Measurements from ENCODE around the gene DAB1. TPM values are rescaled to one million over a fixed set of nuclear protein-coding genes. Genes with fewer than 3 reads are reported as not detected.

Gene DAB1
- total RNA-seq, 1 experiment from 2014 or later, result not detected

DNA sequence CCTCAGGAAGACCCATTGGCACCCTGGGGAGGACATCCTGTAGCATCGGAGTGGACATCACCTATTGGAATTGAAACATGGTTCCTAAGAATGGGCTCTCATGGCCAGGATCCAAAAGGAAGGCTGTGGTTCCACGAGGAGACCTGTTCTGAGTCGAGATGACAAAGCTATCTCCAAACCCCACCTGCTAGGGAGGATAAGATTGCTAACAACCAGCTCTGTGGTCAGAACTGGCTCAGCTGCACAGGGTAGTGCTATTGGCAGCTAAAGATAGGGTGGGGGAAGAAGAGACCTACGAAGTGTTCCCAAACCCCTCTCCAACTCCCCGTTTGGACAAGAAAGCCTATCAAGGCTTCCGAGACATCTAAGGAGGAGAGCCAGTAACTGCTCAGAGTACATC lies 440.4 kb downstream of the DAB1 start:
- Histone ChIP-seq H3K27me3 (ENCODE audit: insufficient read depth, low read length) (peaks cover 52% of the 10 kb centered on the region), H4K20me1 (ENCODE audit: insufficient read depth) (no peaks in the 10 kb centered on the region), H3K27ac (ENCODE audit: low read depth, low read length) (no peak overlapping the region), H3K9me2 (ENCODE audit: insufficient read depth) (no peaks in the 10 kb centered on the region), H3K9ac (ENCODE audit: low read length) (no peak overlapping the region), H2AFZ (ENCODE audit: low read depth, low read length, poor library complexity, severe bottlenecking) (no peak overlapping the region), H3K36me3 (ENCODE audit: control insufficient read depth in 1 of 2, insufficient read depth in 2 of 2, low read length in 2 of 2) (no peaks in the 10 kb centered on the region), H3K79me2 (ENCODE audit: insufficient read depth, low read length) (no peaks in the 10 kb centered on the region), H3K4me1 (ENCODE audit: control insufficient read depth in 1 of 2, insufficient read depth in 2 of 2, low read length in 2 of 2) (no peaks in the 10 kb centered on the region), H3K4me2 (ENCODE audit: low read length) (no peak overlapping the region), H3K4me3 (replicated peaks in 1 of 2; ENCODE audit: low read depth in 1 of 2, low read length in 2 of 2) (no peak overlapping the region), H3K9me3 (ENCODE audit: control insufficient read depth in 1 of 2, insufficient read depth in 1 of 2, low read depth in 1 of 2, low read length in 2 of 2) (no peaks in the 10 kb centered on the region)
- no TSS peak for BruUV-seq (replicated peaks)
- CTCF ChIA-PET, result no interaction called here
- ATAC-seq (no peak), DNase-seq (ENCODE audit: low read depth, low spot score) (no peak)
- RAD21 ChIA-PET (ENCODE audit: low non-redundant PET in 1 of 2, low total read pairs in 2 of 2, uncharacterized antibody in 2 of 2, unreplicated experiment in 2 of 2), result no interaction called here
- intact Hi-C loops (cut with micrococcal nuclease), result no loop called here
- POLR2A ChIA-PET, result no interaction called here
- TF ChIP-seq SP1 (IDR thresholded peaks at IDR 0.05; ENCODE audit: low read depth) (no peak), ZBTB33 (IDR thresholded peaks at IDR 0.05; ENCODE audit: extremely low read depth, insufficient replicate concordance, low read length) (no peak)

DNA sequence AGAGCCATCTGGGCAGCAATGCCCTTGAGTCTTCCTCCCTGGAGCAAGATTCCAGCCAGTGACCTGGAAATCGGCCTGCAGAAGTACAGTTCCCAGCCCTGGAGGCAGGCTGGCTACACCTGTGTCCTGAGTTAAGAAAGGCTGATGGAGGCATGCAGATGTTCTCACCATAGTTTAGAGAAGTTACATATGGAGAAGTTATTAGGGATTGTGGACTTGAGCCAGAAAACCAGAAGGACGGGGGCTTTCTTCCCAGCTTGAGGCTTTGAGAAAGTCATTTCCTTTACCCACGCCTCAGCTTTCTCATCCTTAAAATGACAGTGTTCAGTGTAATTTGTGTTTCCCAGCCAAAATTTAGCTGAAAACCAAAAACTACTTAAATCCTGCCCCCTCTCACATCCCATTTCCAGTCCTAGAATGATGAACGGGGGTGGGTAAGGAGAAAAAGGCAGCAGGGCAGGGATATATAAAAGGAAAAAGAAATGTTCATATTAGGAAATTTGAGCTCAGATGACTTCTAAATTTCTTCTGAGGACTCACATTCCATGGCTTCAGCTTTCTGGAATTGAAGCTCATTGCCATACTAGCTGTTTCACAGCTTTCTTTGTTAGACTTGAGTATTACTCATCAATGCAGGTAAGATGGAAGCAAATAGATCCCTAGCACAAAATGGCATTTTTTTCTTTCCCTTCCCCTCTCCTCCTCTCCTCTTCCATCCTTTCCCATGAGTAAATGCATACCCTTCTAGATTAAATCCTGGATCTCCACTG lies 443.7 kb downstream of the DAB1 start:
- H3K27me3 ChIP-seq (ENCODE audit: insufficient read depth, low read length), result peaks cover 35% of the 10 kb centered on the region
- no peaks in the 10 kb centered on the region for H3K79me2 ChIP-seq (ENCODE audit: insufficient read depth, low read length)
- H3K27ac ChIP-seq (ENCODE audit: low read depth, low read length), result no peak overlapping the region
- H3K9me2 ChIP-seq (ENCODE audit: insufficient read depth), result no peaks in the 10 kb centered on the region
- no peaks in the 10 kb centered on the region; a peak in 1 of 4 replicates for H3K9me3 ChIP-seq (ENCODE audit: control insufficient read depth in 1 of 2, insufficient read depth in 1 of 2, low read depth in 1 of 2, low read length in 2 of 2)
- intact Hi-C loops (cut with micrococcal nuclease), result no loop called here
- no peak overlapping the region for H3K4me2 ChIP-seq (ENCODE audit: low read length)
- ChIA-PET POLR2A (no interaction called here), CTCF (no interaction called here), RAD21 (ENCODE audit: low non-redundant PET in 1 of 2, low total read pairs in 2 of 2, uncharacterized antibody in 2 of 2, unreplicated experiment in 2 of 2) (no interaction called here)
- H3K9ac ChIP-seq (ENCODE audit: low read length), result no peak overlapping the region
- TF ChIP-seq ZNF274 (IDR thresholded peaks at IDR 0.05; ENCODE audit: low read depth, low read length) (no peak), RAD21 (IDR thresholded peaks at IDR 0.05; ENCODE audit: low read depth) (no peak)
- H3K4me3 ChIP-seq (replicated peaks in 1 of 2; ENCODE audit: low read depth in 1 of 2, low read length in 2 of 2), result no peak overlapping the region
- no peaks in the 10 kb centered on the region for H3K36me3 ChIP-seq (ENCODE audit: control insufficient read depth in 1 of 2, insufficient read depth in 2 of 2, low read length in 2 of 2)
- ATAC-seq (no peak), DNase-seq (ENCODE audit: low read depth, low spot score) (no peak)
- H2AFZ ChIP-seq (ENCODE audit: low read depth, low read length, poor library complexity, severe bottlenecking), result no peak overlapping the region
- no peaks in the 10 kb centered on the region for H4K20me1 ChIP-seq (ENCODE audit: insufficient read depth)
- no TSS peak for BruUV-seq (replicated peaks)
- H3K4me1 ChIP-seq (ENCODE audit: control insufficient read depth in 1 of 2, insufficient read depth in 2 of 2, low read length in 2 of 2), result no peaks in the 10 kb centered on the region

All from HCT116 (cell line).